HG03571 (cell line): ENCODE measurements around the gene HSF5.

Experiments
- ATAC-seq: cut with Tn5 transposase; IDR thresholded peaks from one replicate; pipeline ENCODE4 v1.9.1; 2021; ENCODE audit not compliant: unreplicated experiment

HSF5 gene, protein sequence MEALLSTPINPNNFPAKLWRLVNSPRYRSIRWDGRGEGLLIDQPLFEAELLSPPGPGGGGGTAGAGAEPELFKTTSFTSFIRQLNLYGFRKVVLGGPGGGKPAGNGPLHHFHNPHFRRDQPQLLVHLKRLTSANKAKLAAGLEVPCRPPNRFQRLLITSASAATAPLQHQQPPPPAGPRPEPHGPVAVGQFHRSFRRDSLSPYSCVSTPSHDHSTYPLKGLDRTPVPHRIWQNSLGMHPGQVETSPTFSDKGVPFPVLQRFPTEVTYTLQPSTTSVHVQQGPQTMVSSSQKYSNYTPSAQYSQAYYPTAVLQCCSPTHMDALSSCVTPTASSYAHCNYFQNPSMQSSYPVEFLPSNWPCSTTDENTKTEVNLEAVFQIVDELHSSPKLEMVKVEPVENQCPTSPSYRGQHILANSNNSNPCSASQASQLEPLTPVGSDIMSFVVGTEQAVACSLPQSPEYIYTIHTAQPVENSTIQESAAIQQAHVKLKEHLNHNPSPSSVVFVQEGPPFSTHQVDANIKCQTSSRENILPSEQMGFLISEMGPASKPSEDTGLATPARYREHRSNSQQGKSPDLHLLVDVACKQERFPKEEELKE

DNA sequence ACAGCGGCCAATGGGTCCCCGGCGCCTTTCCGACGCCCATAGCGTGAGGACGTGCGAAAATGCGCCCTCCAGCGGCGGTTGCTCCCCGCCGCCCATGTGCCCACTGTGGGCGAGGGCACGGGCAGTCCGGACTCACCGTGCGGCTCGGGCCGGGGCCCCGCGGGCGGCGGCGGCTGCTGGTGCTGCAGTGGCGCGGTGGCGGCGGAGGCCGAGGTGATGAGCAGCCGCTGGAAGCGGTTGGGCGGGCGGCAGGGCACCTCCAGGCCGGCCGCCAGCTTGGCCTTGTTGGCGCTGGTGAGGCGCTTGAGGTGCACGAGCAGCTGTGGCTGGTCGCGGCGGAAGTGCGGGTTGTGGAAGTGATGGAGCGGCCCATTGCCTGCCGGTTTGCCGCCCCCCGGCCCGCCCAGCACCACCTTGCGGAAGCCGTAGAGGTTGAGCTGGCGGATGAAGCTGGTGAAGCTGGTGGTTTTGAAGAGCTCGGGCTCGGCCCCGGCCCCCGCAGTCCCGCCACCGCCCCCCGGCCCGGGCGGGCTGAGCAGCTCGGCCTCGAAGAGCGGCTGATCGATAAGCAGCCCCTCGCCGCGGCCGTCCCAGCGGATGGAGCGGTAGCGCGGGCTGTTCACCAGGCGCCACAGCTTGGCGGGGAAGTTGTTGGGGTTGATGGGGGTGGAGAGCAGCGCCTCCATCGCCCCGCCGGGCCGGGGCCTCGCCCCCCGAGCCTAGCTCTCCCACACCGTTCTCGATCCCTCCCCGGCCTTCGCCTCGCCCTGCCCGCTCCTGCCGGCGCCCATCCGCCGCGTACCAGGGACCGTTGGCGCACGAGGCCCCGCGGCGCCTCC is at the start of gene HSF5:
Gene HSF5 (minus strand): TSS at position 820 of the 839 bp plus-strand sequence. CDS start 134 bp downstream, at position 686.
- no peak for ATAC-seq

DNA sequence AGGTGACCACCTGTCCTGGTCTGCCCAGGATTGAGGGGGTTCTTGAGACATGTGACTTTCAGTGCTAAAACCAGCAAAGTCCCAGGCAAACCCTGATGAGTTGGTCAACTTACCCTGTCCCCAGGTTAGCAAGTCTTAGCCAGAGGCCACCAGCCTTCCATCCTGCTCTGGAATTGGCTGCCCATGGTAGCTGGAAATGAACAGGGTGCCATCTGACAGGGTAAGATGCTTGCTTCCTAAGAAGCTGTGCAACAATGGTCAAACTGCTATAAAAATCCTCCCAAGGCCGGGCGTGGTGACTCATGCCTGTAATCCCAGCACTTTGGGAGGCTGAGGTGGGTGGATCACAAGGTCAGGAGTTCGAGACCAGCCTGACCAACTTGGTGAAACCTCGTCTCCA is 49.1 kb upstream of the HSF5 start:
- ATAC-seq: no peak

DNA sequence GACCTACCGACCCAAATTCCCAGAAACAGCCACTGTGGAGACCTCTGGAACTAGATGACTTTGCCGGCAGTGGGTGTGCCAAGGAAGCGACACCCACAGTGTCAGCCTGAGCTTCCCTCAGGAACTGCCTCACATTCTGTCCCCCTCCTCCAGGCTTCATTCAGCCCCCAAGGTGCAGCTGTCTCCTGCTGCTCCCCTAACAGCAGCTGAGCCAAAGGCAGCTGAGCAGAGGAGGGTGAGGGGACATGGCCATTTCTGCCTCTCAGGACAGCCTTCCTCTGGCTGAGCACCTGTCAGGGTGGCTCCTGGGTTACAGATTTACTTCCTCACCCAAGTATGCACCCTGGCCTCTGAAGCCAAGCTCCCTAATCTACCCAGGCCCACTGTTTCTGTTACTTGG is 48.3 kb upstream of the HSF5 start:
- ATAC-seq: no peak

DNA sequence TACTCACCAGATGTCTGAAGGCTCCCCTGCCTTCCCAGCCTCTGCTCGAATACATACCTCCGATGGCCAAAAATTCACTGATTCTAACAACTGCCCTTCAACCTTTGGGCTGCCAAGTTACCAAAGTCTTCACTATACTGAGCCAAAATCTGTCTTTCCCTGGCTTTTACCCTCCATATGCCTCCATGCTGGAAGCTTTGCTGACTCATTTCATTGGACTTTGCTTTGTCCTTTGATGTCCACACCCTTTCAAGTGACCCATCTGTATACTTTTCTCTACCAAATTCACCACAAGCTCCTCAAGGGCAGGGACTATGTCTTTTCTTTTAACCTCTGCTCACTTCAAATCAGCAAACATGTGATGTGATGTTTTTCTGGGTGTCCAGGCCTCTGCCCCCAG is 47.2 kb upstream of the HSF5 start:
- ATAC-seq: no peak

DNA sequence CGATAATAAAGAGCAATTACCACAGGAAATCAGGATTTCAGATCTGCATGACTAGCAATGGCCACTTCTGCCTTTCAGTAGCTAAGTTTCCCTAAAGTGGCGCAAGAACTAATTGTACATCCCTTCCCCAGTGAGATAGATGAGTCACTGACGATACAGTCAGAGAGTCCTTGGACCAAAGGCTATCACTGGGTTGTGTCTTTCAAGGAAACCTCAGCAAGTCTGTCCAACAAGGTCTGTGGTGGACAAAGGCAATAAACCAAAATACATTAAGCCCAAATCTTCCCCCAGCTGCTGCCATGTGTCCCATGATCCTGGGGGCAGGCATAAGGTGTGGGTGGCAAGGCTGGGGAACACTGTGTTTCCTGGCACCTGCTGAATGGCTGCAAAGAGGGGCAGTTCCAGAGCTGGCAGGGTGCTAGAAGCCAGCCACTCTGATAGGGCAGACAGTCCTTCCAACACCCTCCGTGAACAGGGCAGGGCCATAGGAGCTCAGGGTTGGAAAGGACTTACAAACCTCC is 46.8 kb upstream of the HSF5 start:
- no peak for ATAC-seq

DNA sequence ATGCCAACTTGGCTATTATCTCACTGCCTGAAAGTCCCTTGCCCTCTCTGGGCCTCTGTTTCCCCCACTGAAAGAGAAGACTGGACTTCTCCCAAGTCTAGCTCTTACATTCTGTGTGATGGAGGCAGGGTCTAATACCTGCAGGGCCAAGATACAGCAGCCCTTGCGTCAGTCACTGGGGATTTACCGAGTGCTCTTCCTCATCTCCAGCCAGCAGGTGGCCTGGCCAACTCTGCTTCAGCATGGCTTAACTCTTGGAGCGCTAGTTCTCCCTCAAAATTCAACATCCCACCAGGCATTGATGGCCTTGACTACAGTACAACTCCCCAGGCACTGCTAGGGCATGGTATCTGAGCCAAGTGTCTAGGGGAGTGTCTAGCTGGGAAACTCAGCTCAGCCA is 46.1 kb upstream of the HSF5 start:
- ATAC-seq: no peak

DNA sequence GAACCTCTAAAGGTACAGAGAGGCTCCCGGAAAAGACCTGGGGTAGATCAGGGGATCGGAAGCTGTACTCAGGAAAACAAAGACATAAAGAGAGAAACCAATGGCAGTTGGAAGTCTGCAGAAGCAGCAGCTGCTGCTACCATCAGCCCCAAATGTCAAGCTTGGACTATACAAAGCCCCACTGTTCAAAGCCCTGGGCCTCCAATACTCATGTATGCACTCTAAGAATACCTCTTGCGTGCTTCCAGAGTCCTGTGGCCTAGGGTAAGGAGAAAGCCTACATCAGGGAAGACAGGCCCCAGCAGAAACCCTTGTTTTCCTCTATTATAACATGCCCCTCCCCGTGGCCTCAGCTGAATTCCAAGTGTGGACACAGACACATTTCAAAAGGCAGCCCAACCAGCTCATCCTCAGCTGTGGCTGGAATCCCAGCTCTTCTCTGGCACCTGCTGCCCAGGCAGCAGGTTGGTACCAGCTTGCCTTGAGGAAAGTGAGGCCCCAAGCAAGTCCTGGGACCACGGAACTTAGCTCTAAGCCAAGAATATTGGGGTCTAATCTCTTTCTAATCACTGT is 45.5 kb upstream of the HSF5 start:
- ATAC-seq: no peak

DNA sequence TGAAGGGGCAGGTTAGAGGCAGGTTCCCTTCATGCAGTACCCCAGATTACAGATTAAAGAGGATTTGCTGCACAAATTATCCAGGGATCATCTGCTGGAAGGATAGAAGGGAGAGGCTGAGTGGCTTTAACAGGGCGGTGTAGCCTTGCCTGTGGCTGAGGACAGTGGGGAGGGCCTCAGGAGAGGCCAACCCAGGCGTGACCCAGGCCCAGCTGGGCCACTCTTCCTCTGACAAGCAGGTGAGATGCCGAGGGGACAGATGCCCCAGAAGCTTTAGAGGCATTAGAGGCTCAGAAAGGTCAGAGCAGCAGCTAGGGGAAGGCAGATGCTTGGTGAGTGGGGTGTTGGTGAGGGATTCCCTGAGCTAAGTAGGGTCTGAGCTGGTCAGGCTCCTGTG is 44.3 kb upstream of the HSF5 start:
- no peak for ATAC-seq

DNA sequence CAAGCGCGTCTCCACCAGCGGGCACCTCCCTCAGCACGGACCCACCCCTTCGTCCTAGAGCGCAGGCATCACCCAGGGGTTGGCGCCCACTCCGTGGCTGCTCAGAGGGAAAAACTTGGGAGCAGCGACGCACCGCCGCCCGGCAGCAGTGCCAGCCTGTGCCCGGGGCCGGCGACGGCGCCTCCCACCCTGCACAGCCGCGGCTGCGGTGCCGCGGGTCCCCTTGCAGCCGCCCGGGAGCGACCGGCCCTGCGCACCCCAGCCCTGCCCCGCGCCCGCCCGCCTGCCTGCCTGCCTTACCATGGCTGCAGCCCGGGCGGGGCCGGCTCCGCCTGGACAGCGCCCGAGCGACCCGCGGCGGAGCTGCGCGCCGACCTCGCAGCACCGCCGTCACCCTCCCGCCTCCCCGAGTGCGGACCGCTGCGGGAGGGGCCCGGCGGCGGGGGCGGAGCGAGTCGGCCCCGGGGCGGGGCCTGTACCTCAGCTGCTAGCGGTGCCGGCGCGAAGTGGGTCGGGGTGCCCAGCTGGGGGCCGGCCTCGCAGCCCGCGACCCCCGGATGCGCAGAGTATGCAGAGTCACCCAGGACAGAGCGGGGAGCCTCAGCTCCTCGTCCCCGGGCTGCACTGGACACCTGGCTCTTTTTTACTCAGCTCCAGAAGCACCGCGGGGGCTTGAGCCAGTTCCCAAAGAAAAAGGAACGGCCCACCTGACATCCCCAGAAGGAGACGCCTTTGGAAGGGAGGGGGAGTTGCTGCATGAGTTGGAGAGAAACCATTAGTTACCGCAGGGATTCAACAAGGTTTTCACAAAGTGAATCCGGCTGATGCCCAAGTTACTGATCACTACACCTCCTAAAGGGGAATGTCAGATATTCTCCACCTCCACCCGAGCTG is 43.7 kb upstream of the HSF5 start:
- no peak for ATAC-seq

DNA sequence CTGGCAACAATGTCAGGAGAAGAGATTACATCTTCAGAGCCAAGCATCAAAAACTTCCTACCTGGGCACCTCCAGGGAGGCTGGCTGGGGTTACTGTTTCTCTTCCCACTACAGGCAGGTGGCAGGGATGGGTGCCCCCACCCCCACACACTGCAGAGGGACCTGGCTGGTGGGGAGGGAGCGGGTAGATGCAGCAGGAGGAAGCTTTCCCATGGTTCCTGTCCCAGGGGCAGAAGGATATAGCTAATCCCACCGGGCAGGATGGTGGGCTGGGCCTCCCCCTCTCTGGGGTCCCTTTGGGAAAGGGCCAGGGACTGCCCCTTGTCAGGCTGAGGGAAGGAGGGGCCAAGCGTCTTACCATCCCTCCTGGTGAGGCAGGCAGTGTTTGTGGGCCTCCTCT is 42.9 kb upstream of the HSF5 start:
- no peak for ATAC-seq

DNA sequence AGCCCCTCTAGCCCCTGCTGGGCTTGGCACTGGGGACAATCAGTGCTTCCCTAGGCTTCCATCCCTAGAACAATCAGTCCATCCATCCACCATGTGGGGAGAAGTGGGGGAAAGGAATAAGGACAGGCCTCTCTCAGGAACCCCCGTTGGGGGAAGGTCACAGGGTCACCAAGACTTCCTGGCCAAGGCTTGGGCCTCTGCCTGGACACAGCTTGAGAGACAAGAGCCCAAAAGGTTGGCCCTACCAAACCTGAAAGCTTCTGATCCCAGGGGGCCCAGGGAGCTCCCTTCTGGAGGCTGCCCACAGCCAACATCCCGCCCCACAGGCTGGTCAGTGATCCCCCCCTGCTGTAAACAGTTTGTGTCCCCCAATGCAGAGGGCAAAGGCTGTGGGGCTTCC is 42.4 kb upstream of the HSF5 start:
- no peak for ATAC-seq

DNA sequence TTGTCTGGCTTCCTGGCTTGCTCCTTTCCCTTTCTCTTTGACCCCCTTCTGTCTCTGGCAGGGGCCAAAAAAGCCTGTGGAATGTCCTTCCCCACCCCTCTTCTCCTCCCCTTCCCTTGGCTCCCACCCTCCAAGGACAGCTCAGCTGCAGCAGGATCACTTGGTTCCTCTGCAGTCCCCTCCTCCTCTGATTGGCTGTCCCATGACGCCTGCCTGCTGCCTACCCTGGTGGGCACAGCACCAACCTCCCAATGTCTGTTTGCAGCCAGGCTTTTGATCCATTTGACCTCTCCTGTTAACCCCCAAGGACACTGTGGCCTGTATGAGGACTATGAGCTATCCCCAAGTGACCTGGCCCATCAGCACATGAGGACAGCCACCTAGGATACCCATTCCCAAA is 41.1 kb upstream of the HSF5 start:
- no peak for ATAC-seq

DNA sequence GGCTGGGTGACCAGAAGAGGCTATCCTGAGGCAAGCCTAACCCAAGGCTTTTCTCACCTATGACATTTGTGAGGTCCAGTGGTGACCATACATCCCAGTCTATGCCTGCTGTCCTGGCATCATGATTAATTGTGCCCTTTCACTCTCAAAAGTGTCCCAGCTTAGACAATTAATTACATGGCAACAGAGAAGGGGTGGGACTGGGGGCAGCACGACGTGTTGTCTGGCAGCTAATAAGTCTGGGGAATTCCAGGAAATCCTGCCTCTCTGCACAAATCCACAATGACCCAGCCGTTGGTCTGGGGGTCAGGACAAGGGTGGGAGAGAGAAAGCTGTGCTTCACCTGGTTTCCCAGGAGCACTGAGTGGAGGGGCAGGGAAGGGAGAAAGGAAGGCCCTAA is 40.2 kb upstream of the HSF5 start:
- ATAC-seq: no peak

DNA sequence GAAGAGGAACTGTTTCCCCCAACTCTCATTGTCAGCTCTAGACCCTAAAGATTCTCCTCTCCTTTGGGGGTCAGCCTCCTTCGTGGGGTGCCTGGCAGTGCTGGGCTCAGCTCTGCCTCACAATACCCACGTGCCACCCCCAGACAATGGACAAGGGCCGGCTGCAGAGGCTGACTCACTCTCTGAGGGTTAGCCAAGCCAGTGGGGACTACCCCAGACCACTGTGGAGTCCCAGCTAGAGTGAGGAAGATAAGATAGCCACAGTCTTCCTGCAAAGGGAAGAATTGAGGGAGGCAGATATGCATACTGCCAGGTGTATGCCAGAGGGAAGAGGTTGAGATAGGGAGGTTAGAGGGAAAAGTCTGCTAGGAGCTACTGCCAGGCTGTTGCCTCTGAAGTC is 39.7 kb upstream of the HSF5 start:
- ATAC-seq: no peak

DNA sequence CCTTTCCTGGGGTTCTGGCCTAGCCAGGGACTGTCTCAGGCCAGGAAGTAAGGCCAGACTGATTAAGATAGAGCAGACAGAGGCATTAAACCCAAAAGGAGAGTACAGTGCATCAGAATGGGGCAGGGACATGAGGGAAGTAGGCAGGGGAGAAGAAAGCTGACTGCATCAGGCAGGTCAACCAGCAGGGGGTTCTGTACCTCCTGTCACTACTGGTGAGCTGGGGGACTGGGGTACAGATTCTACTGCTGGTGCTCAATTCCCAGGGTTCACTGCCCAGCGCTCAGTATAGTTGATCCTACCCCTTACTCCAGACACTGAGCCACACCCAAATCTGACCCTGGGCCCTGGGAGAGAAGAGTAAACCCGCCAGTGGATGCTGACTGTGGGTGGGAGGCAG is 39.1 kb upstream of the HSF5 start:
- no peak for ATAC-seq

DNA sequence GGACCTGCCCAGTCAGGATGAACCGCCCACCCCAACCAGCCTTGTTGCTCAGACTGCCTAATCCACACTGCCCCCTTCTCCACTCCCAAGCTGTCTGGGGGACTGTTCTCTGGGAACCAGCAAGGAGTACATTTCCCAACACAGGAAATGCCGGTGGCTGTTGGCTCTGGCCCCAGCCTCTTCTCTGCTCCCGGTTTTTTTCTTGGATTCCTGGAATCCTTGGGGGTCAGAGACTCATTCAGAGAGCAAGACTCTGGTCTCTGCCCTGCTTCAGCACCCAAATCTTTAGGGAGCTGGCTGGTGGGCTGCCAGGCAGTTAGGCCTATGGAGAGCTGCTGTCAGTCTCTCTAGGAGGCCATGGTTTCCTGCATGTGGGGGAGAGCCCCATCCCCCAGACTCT is 37.0 kb upstream of the HSF5 start:
- no peak for ATAC-seq

DNA sequence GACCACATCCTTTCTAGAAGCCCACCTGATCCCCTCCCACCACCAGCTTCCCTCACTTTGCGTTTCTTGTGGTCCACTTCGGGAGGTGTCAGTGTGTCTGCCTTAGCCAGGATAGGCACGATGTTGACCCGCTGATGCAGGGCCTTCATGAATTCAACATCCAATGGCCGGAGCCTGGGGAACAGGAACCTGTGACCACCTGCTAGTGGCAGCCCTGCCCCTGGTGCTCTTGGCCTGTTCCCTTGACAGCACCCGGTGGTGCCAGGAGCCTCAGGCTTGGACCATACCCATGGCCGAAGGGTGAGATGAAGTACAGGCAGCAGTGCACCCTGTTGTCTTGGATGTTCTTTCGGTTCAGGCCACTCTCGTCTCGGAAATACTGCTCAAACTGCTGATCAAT is 33.5 kb upstream of the HSF5 start:
- ATAC-seq: no peak

DNA sequence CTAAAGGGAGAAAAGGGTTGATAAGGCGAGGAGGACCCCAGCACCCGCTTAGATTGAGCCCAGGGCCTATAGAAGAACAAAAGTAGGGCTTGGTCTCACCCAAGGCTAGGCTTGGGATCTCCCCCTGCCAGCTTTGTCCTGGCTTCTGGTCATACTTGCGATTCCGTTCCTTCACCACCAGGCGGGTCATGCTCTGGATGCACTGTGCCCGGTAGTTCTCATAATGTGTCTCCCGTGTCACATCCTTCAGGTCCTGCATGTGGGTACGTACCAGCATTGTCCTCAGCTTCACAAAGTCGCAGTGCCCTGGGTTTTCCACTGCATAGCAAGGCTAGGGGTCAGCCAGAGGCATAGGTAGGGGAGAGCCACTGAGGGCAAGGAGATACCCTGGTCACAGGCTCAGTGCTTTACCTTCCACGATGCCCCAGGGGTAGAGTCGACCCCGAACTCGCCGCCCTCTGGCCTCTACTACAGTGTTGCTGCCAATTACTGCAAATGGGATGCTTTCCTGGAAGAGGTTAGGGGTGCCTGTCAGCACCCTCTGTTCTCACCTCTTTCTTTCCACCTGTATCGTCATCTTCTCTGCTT is 32.7 kb upstream of the HSF5 start:
- no peak for ATAC-seq

DNA sequence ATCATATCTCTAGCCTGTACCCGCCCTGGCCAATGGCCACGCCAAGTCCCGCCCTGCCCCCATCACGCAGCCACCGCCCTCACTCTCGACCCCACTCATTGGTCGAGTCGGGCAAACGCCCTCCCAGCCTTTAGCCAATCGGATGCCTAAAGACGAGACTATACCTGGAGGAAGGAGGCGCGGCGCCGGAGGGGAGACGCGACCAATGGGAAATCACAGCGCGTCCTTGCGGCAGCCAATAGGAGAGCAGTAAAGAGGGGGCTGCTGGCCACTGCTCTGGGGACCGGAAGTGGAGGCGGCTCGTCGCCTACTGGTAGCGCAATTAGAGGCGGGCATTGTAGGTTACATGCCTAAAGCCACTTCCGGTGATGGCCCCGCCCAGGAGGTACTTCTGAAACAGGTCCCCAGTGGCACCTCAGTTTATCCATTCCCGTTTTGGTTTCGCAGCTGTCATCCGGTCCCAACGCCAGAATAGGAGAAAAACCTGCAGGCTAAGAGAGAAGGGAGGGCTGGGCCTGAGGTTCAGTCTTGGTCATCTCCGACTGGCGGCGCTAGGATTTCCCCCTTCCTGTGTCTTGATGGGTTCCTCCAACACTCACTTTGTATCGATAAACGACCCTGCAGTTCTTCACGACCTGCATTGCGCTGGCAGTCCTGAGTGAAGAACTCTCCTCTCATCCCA is 29.9 kb upstream of the HSF5 start:
- peak; percentile 78 for ATAC-seq
